Fibroblast of mammary gland (primary cell): Measurements from ENCODE around the gene ZFP1.
A peak's percentile ranks its signal among the peaks of the same experiment; 100 is the strongest.

Experiments used
- DNase-seq: peaks from one replicate; pipeline ENCODE4 v3.0.0-alpha.2; 2010; ENCODE audit warnings: low read depth
- H3K4me3 ChIP-seq: 2 replicates; pipeline ENCODE4 v1.5.1; 2011; ENCODE audit warnings: low read depth, mild to moderate bottlenecking, low read length, moderate library complexity; ENCODE audit not compliant: control insufficient read depth
- TF ChIP-seq, protein P1 (sequence below): conservative IDR thresholded peaks from 2 replicates; pipeline ENCODE4 v1.5.1; 2011; ENCODE audit warnings: low read depth, low read length, inconsistent platforms; ENCODE audit not compliant: control insufficient read depth, insufficient read depth

Gene ZFP1

DNA sequence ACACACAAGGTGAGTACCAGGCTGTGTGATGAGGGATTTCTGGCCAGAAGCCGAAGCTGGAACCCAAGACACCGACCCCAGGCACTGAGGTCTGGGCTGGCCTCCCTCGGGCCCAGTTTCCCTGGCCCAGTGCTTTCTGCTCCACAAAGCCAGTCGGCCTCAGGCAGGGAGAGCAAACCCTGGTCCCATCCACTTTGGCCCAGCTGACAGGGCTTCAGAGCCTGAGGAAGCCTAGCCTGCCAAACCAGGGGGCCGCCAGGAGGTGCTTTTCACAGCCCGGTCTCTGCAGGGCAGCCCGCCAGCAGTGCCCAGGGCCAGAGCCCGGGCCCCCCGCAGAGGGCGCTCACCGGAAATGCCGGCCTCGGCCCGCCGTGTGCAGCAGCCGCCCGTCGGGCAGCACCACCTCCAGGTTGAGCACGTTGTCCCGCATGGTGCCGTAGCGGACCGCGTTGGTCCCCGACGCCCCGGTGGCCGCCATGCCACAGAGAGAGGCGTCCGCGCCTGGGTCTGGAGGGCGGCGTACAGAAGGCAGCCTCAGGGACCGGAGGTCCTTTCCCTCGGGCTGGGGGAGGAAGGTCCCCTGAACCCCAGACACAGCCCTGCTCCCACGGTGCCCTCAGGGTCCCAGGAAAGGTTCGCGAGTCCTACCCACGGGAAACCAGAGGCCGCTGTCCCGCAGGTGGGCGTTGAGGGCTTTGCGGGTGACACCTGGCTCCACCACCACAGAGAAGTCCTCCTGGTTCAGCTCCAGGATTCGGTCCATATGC lies 34.0 kb upstream of the ZFP1 start:
- TF ChIP-seq, protein P1, sequence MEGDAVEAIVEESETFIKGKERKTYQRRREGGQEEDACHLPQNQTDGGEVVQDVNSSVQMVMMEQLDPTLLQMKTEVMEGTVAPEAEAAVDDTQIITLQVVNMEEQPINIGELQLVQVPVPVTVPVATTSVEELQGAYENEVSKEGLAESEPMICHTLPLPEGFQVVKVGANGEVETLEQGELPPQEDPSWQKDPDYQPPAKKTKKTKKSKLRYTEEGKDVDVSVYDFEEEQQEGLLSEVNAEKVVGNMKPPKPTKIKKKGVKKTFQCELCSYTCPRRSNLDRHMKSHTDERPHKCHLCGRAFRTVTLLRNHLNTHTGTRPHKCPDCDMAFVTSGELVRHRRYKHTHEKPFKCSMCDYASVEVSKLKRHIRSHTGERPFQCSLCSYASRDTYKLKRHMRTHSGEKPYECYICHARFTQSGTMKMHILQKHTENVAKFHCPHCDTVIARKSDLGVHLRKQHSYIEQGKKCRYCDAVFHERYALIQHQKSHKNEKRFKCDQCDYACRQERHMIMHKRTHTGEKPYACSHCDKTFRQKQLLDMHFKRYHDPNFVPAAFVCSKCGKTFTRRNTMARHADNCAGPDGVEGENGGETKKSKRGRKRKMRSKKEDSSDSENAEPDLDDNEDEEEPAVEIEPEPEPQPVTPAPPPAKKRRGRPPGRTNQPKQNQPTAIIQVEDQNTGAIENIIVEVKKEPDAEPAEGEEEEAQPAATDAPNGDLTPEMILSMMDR, result no peak
- DNase-seq, result no peak
- H3K4me3 ChIP-seq, result no peak overlapping the region

- no peak for DNase-seq
- no peak overlapping the region for H3K4me3 ChIP-seq
- TF ChIP-seq, protein P1, result no peak
These were observed 33.1 kb upstream of the ZFP1 start for GRCh38 chr16:75114946-75115825.

DNA sequence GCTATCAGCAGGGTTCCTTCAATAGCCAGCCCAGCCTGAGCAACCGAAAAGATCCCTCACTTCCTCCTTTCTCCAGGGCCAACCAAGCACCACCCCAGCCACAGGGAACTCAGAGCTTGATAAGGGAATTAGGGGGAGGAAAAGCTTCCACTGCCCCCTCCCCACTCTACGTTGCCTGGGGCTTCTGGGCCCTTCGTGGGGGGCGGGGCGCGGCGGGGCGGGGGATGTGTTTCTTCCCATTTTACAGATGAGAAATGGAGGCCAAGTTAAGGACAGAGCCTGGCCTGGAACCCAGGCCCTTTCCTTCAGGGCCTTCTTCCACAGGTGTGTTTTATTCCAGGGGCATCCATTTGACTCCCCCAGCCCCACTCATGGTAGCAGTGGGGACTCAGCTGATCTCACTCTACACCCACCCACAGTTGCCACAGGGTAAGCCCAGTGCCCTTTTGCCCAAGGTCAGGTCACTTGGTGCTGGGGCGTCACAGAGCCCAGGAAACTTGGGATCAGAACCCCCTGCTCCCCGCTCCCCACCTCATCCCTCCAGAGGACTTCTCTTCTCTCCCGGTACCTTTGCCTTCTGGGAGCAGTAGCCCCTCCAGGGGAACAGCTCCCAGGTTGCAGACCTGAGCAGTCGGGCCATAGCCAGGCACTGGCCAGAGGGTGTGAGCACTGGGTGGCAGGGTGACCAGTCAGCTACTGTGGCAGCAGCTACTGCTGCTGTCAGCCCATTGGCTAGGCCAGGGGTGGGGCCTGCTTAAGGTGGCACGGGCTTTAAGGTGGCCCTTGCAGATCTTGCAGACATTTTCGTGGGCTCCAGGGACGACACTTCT lies 32.0 kb upstream of the ZFP1 start, which contains the start of gene LDHD:
TSS of gene LDHD (minus strand) at position 700 of the 830 bp plus-strand sequence. CDS start at position 640, 60 bp downstream.
- peak within 1 kb of the TSS; percentile 37 for H3K4me3 ChIP-seq
- TF ChIP-seq, protein P1, result no peak
- DNase-seq, result peak; percentile 61

DNA sequence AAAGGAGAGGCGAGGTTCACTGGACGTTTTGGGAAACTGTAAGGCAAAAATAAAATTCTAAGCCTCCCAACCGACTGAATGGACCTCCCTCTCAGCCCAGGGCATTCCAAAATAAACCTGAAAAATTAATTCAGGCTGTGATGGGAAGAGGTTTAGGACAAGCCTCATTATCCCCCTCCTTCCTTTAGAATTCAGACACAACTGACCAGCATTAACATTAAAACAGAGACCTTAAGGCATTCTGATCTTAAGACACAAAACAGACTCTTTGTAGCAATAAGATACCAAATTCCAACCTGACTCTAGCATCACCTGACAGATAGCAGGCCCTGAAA lies 31.4 kb upstream of the ZFP1 start:
- H3K4me3 ChIP-seq, result no peak overlapping the region
- DNase-seq, result no peak
- TF ChIP-seq, protein P1, result no peak

DNA sequence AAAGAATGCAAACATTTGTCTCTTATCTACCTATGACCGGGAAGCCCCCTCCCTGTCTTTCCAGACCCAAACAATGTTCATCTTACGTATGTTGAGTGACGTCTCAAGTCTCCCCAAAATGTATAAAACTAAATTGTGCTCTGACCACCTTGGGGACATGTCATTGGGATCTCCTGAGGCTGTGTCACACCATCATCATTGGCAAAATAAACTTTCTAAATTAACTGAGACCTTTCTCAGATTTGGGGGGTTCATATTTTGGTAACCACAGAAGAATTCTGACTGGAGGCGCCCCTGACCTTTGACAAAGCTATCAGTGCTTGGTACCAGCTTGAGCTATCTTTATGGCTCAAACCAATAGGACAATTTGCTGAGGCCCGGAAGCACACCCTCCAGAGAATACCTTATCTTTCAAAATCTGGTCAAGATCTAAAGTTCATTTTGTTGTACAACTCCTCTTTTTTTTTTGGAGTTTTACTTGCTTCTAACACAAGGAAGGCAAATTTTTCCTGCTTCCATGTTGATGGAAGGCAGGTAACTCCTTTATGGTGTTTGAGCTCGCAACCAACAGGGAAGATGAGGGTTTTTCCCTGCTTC lies 29.3 kb upstream of the ZFP1 start:
- H3K4me3 ChIP-seq, result no peak overlapping the region
- DNase-seq, result no peak
- TF ChIP-seq, protein P1, result no peak

GRCh38 chr16:75120253-75120652 lies 28.1 kb upstream of the ZFP1 start:
- no peak for DNase-seq
- H3K4me3 ChIP-seq, result no peak overlapping the region
- TF ChIP-seq, protein P1, result no peak
